H9 (cell line): Measurements from ENCODE around the gene TNFRSF4. TPM values are rescaled to one million over a fixed set of nuclear protein-coding genes. Genes with fewer than 3 reads are reported as not detected.

ENCODE experiments used
- DNase-seq: peaks from one replicate; pipeline ENCODE4 v3.0.0-alpha.2; 2017
- H2AFZ ChIP-seq: one replicate; pipeline ENCODE4 v1.6.1; 2013; ENCODE audit warnings: mild to moderate bottlenecking, low read length, control low read depth, moderate library complexity
- H2AK5ac ChIP-seq: 2 replicates; pipeline ENCODE4 v1.6.1; 2013; ENCODE audit warnings: low read length, control low read depth, mixed read lengths; ENCODE audit not compliant: insufficient read length
- H2BK120ac ChIP-seq: one replicate; pipeline ENCODE4 v1.6.1; 2013; ENCODE audit warnings: low read depth, mild to moderate bottlenecking, low read length, control low read depth, inconsistent platforms; ENCODE audit not compliant: poor library complexity, severe bottlenecking
- H2BK12ac ChIP-seq: 2 replicates; pipeline ENCODE4 v1.6.1; 2013; ENCODE audit warnings: low read length, control low read depth, mixed read lengths, low read depth; ENCODE audit not compliant: insufficient read length
- H2BK15ac ChIP-seq: 2 replicates; pipeline ENCODE4 v1.6.1; 2013; ENCODE audit warnings: low read depth, low read length, control low read depth
- H2BK20ac ChIP-seq: one replicate; pipeline ENCODE4 v1.6.1; 2013; ENCODE audit warnings: low read depth, mild to moderate bottlenecking, low read length, control low read depth, inconsistent platforms; ENCODE audit not compliant: poor library complexity, severe bottlenecking
- H2BK5ac ChIP-seq: 2 replicates; pipeline ENCODE4 v1.6.1; 2013; ENCODE audit warnings: low read length, control low read depth, mixed read lengths; ENCODE audit not compliant: insufficient read length
- H3K14ac ChIP-seq: 2 replicates; pipeline ENCODE4 v1.6.1; 2013; ENCODE audit warnings: low read length, control low read depth; ENCODE audit not compliant: insufficient read depth
- H3K18ac ChIP-seq: 2 replicates; pipeline ENCODE4 v1.6.1; 2013; ENCODE audit warnings: low read depth, mild to moderate bottlenecking, mixed read lengths, low read length, control low read depth; ENCODE audit not compliant: insufficient read length
- H3K23ac ChIP-seq: 2 replicates; pipeline ENCODE4 v1.6.1; 2013; ENCODE audit warnings: low read length, control low read depth, mixed read lengths, low read depth; ENCODE audit not compliant: insufficient read length
- H3K23me2 ChIP-seq: 2 replicates; pipeline ENCODE4 v1.6.1; 2013; ENCODE audit warnings: low read depth, mild to moderate bottlenecking, mixed read lengths, low read length, control low read depth; ENCODE audit not compliant: insufficient read length, poor library complexity, severe bottlenecking
- H3K27ac ChIP-seq: 2 replicates; pipeline ENCODE4 v1.5.1; 2013; ENCODE audit warnings: low read length, control low read depth, mixed read lengths, low read depth; ENCODE audit not compliant: insufficient read length
- H3K27me3 ChIP-seq: 2 replicates; pipeline ENCODE4 v1.6.1; 2013; ENCODE audit warnings: low read length, control low read depth, inconsistent platforms; ENCODE audit not compliant: insufficient read depth
- H3K4ac ChIP-seq: 2 replicates; pipeline ENCODE4 v1.6.1; 2013; ENCODE audit warnings: low read depth, mild to moderate bottlenecking, control low read depth, inconsistent platforms, low read length, moderate library complexity
- H3K4me1 ChIP-seq: 2 replicates; pipeline ENCODE4 v1.6.1; 2013; ENCODE audit warnings: low read length, control low read depth, inconsistent platforms; ENCODE audit not compliant: insufficient read depth
- H3K4me2 ChIP-seq: 2 replicates; pipeline ENCODE4 v1.6.1; 2013; ENCODE audit warnings: low read length, control low read depth, mixed read lengths; ENCODE audit not compliant: insufficient read length, insufficient read depth
- H3K56ac ChIP-seq: 2 replicates; pipeline ENCODE4 v1.6.1; 2013; ENCODE audit warnings: low read depth, mild to moderate bottlenecking, mixed read lengths, low read length, control low read depth; ENCODE audit not compliant: insufficient read length
- H3K79me1 ChIP-seq: 2 replicates; pipeline ENCODE4 v1.6.1; 2013; ENCODE audit warnings: low read depth, mild to moderate bottlenecking, moderate library complexity, low read length, control low read depth, inconsistent platforms; ENCODE audit not compliant: insufficient read depth, poor library complexity, severe bottlenecking
- H3K79me2 ChIP-seq: 2 replicates; pipeline ENCODE4 v1.6.1; 2013; ENCODE audit warnings: low read length, control low read depth, inconsistent platforms; ENCODE audit not compliant: insufficient read depth
- H3K9ac ChIP-seq: 2 replicates; pipeline ENCODE4 v1.6.1; 2013; ENCODE audit warnings: low read length, control low read depth, mixed read lengths; ENCODE audit not compliant: insufficient read length; ENCODE audit errors: extremely low read depth
- H3K9me3 ChIP-seq: one replicate; pipeline ENCODE4 v1.6.1; 2013; ENCODE audit warnings: low read depth, low read length, inconsistent platforms; ENCODE audit not compliant: control insufficient read depth
- H3T11ph ChIP-seq: one replicate; pipeline ENCODE4 v1.6.1; 2013; ENCODE audit warnings: mild to moderate bottlenecking, low read length, control low read depth, inconsistent platforms
- H4K20me1 ChIP-seq: one replicate; pipeline ENCODE4 v1.6.1; 2013; ENCODE audit not compliant: control insufficient read depth, insufficient read length, insufficient read depth
- H4K5ac ChIP-seq: 2 replicates; pipeline ENCODE4 v1.6.1; 2013; ENCODE audit warnings: low read depth, mild to moderate bottlenecking, mixed read lengths, low read length, control low read depth; ENCODE audit not compliant: insufficient read length
- H4K8ac ChIP-seq: replicated peaks from 2 replicates; pipeline ENCODE4 v1.6.1; 2013; ENCODE audit warnings: low read length, control low read depth, mixed read lengths, low read depth; ENCODE audit not compliant: insufficient read length
- H4K91ac ChIP-seq: 2 replicates; pipeline ENCODE4 v1.6.1; 2013; ENCODE audit warnings: low read depth, mild to moderate bottlenecking, moderate library complexity, mixed read lengths, low read length, control low read depth; ENCODE audit not compliant: insufficient read length
- H3K27ac Mint-ChIP-seq, 3 experiments: 2 replicates in 2 of 3; 3 replicates in 1 of 3; pipeline ENCODE4 v1.8.0; 2020 to 2021; ENCODE audit warnings: mixed read lengths in 3 of 3, mild to moderate bottlenecking in 1 of 3, moderate library complexity in 1 of 3
- H3K27me3 Mint-ChIP-seq: 2 replicates; pipeline ENCODE4 v1.8.0; 2021; ENCODE audit warnings: low read depth, mild to moderate bottlenecking, moderate library complexity, mixed read lengths
- H3K36me3 Mint-ChIP-seq, 3 experiments: 2 replicates in 2 of 3; 3 replicates in 1 of 3; pipeline ENCODE4 v1.8.0; 2020 to 2021; ENCODE audit warnings: low read depth in 3 of 3, mixed read lengths in 3 of 3; ENCODE audit not compliant: insufficient read depth in 1 of 3
- H3K4me1 Mint-ChIP-seq, 2 experiments: 2 replicates each; pipeline ENCODE4 v1.8.0; 2020; ENCODE audit warnings: mixed read lengths in 2 of 2
- H3K4me3 Mint-ChIP-seq, 2 experiments: 2 replicates in 1 of 2; 3 replicates in 1 of 2; pipeline ENCODE4 v1.8.0; 2020 to 2021; ENCODE audit warnings: mild to moderate bottlenecking in 2 of 2, mixed read lengths in 2 of 2, moderate library complexity in 1 of 2
- H3K9me3 Mint-ChIP-seq, 2 experiments: 2 replicates in 1 of 2; 3 replicates in 1 of 2; pipeline ENCODE4 v1.8.0; 2020; ENCODE audit warnings: mild to moderate bottlenecking in 2 of 2, mixed read lengths in 2 of 2, moderate library complexity in 1 of 2
- CTCF ChIP-seq: fragments of 200-600 bp; sonication (generic); conservative IDR thresholded peaks from 3 replicates; pipeline ENCODE4 v1.8.0; 2021; ENCODE audit warnings: antibody characterized with exemption, mild to moderate bottlenecking
- WGBS: extraction: QIAGEN DNeasy Blood & Tissue Kit; methylation state at CpG from one replicate; pipeline ENCODE4 v1.1.7; 2013; ENCODE audit warnings: missing lambda C conversion rate, low lambda C conversion rate, mixed read lengths; ENCODE audit not compliant: insufficient read length; ENCODE audit errors: extremely low coverage; 5-methylcytosine and 5-hydroxymethylcytosine counted together
- total RNA-seq: library from RNA; stranded (reverse); gene quantifications from 2 replicates; pipeline ENCODE4 v1.2.1, GENCODE V29; 2021

The TNFRSF4 gene
- total RNA-seq, 1 experiment from 2014 or later, result 0.24 TPM

DNA sequence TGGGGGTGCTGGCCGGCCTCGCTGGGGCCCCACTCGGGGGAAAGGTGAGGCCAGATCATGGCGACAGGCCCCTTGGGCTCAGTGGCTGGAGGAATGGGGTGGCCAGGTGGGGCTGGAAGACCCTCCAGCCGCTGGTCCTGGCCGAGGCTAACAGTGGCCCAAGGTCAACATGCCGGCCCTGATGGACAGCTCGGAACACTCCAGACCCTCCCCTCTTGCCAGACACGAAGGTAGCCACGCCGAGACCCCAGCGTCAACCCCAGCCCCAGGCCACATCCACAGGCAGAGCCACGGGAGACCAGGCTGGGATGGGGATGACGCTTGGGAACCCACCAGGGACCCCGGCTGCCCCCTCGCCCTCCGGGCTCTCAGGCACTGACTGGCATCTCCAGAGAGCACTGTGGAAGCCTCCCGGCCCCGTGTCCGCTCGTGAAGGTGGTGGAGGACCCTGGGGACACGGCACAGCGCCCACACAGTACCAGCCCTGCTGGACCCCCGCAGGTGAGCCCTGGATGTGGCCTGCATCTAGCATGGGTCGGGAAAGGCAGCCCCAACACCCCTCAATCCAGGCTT is 33.5 kb upstream of the TNFRSF4 start:
- Histone ChIP-seq H2BK20ac (no peak overlapping the region), H3K18ac (no peak overlapping the region), H3K27ac (no peak overlapping the region), H3K79me1 (no peaks in the 10 kb centered on the region), H3K23ac (no peak overlapping the region), H2BK120ac (no peak overlapping the region), H2AFZ (no peak overlapping the region), H4K5ac (no peak overlapping the region), H3K4me1 (no peaks in the 10 kb centered on the region), H3K56ac (no peak overlapping the region), H3T11ph (no peak overlapping the region), H2BK12ac (no peak overlapping the region), H3K79me2 (no peaks in the 10 kb centered on the region), H4K8ac (no peak overlapping the region), H3K4ac (no peak overlapping the region), H4K20me1 (no peaks in the 10 kb centered on the region), H3K9me3 (no peaks in the 10 kb centered on the region), H4K91ac (no peak overlapping the region), H2AK5ac (no peak overlapping the region), H3K9ac (no peak overlapping the region), H2BK15ac (no peak overlapping the region), H3K23me2 (no peaks in the 10 kb centered on the region), H3K14ac (no peak overlapping the region), H2BK5ac (no peak overlapping the region), H3K4me2 (no peak overlapping the region), H3K27me3 (no peaks in the 10 kb centered on the region)
- no peak overlapping the region for H3K4me3 Mint-ChIP-seq
- peaks cover 16% of the 10 kb centered on the region for H3K27me3 Mint-ChIP-seq
- no peaks in the 10 kb centered on the region for H3K9me3 Mint-ChIP-seq
- H3K27ac Mint-ChIP-seq, result no peak overlapping the region
- DNase-seq, result no peak
- no CpG with 5 or more reads among the region's 25 CpGs for WGBS
- H3K36me3 Mint-ChIP-seq, result peaks cover 0 to 8% (median 5%) of the 10 kb centered on the region in 3 experiments; a peak in 5 of 7 replicates
- H3K4me1 Mint-ChIP-seq, result peaks cover 0 to 2% of the 10 kb centered on the region in 2 experiments; a peak in 1 of 4 replicates
- no peak for TF ChIP-seq CTCF
